Measurements from ENCODE around the gene GOLGA6L10. TPM values are rescaled to one million over a fixed set of nuclear protein-coding genes. Genes with fewer than 3 reads are reported as not detected.
"Not testable (repeated sequence)": the region's sequence is repeated elsewhere in the genome, so short reads cannot be mapped to it uniquely, and the experiment has no call there.

Gene GOLGA6L10
- polyA plus RNA-seq, 4 donors: 3.0 to 18.7 (median 5.3) TPM

DNA sequence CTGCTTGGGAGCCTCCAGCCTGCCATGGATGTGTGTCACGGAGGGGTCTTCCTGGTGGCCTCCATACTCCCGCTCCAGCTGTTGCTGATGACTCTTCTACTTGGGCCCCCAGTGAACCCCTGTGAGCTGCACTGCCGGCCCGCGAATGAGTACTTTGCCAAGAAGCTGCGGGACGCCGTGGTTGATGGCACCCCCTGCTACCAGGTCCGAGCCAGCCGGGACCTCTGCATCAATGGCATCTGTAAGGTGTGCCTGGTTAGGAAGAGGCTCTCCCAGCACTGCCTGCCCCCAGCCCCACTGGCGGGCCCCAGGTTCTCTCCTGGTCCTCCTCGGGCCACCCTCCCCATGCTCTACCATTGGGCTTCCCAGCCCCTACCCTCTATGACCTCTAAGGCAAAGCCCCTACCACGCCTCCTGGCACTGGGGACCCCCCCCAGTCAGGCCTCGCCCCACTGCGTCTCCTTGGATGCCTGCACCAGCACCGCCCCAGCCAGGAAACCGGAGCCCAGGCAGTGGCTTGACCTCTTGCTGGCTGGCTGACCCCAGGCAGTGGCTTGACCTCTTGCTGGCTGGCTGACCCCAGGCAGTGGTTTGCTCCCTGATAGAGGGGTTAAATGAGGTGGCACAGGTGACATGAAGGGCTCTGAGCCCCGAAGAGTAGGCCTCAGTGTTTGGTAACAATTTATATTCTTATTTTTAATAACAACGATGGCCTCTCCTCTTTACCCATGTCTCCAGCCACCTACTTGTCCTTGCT is 29.6 kb downstream of the GOLGA6L10 start:
- DNase-seq (ENCODE audit: low read depth in 4 of 4, low spot score in 3 of 4): not testable (repeated sequence)

DNA sequence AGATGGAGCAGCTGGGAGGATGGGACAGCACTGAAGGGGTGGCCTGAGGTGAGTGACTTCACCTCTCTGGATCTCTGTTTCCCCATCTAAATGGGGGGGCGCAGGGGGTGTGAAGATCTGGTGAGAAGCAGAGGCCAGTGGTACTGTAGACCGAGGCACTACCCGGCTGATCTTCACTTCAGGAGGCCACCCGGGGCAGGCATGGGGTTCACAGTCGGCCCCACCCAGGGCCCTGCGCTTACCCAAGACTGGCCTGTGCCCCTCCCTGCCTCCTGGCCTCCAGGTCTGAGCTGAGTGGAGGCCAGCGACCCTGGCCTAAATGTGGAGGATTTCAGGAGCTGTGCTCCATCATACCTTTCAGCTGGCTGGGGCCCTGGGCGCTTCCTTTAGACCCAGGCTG is 31.0 kb downstream of the GOLGA6L10 start:
- DNase-seq (ENCODE audit: low read depth in 4 of 4, low spot score in 3 of 4): not testable (repeated sequence)

DNA sequence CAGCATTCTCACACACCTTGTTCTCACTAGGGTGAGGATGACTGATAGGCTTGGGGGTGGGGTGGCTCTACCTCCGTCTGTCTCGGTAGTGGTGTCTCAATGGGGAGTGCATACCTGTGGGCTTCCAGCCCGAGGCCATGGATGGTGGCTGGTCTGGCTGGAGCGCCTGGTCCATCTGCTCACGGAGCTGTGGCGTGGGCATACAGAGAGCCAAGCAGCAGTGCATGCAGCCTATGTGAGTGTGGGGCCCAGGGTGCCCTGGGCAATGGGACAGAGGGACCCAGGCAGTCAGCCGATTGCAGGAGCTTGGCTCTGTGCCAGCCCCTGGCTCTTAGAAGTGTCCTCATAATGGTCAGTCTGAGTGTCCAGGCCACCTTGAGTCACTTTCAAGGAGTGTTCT is 31.8 kb downstream of the GOLGA6L10 start:
- not testable (repeated sequence) for DNase-seq (ENCODE audit: low read depth in 4 of 4, low spot score in 3 of 4)

DNA sequence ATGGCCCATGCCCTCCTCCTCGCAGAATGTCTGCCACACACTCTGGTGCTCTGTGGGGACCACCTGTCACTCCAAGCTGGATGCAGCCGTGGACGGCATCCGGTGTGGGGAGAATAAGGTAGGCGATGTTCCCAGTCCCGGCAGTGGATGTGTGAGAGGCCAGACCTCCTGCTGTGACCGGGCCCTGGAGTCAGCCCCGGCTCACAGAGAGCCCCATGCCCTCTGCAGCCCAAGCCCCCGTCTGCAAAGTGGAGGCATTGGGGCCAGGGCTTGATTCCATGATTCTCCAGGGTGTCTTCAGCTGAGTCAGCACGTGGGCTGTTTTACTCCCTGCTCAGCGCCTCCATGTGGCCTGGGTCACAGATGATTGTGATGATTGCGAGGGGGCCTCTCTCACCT is 32.2 kb downstream of the GOLGA6L10 start:
- DNase-seq (ENCODE audit: low read depth in 4 of 4, low spot score in 3 of 4): no peak

DNA sequence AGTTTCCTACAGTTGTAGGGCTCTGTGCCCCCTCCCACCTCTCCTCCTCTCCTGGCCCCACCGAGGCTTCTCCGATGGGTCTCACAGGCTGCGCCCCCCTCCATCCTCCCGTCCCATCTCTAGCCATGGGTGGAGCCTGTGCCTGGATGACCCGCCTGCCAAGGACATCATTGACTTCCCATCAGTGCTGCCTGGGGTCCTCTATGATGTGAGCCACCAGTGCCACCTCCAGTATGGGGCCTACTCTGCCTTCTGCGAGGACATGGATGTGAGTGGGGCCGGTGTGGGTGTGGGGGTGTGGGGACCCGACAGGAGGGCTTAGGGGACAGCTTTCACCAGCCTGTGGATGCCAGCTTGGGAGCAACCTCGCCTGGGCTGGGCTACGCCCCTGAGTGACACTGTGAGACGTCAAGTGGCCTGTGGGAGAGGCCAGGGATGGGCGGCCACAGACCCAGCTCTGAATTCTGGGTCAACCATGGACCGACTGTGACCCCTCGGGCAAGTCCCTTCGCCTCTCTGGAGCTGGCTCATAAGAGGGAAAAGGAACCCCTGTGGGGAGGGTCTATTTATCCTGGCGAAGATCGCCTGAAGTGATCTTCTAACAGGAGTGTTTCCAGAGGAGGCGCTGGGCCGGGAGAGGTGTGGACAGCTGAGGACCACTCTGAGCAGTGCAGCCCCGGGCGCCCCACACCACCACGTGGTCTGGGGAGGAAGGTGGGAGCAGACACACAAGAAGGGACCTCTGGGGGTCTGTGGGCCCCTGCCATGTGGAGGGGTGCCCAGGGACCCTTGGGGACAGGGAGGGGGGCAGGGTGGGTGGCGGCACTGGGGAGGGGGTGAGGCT is 32.8 kb downstream of the GOLGA6L10 start:
- not testable (repeated sequence) for DNase-seq (ENCODE audit: low read depth in 4 of 4, low spot score in 3 of 4)

DNA sequence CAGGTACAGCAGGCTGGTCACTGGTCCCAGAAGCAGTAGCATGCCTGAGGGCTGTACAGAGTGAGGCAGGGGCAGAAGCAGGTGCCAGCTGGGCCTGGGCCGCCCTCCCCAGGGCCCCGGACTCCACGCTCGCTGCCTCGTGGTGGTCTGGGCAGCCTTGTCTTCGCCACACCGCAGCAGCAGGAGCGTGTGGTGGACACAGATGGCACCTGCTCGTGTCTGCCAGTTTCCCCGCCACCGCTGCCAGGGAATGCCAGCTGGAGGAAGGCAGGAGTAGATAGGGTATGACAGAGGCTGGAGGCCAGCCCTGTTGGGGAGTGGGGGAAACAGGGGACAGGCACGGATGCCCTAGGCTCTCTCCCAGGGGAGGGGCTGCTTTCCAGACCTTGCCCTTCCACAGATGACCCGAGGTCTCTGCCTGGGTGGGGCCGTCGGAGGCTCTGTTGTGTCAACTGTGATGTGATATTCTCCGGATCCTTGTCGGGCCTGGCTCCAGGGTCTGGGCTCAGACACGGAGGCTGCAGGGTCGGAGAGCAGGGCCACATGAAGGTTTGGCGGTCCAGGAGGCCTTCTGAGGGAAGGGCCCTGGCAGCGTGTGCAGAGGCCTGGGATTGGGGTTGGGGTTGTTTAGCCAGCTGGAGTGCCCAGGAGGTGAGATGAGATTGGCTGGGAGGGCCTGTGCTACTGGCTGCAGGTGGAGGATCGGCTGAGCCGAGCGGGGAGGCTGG is 33.6 kb downstream of the GOLGA6L10 start:
- no peak for DNase-seq (ENCODE audit: low read depth in 4 of 4, low spot score in 3 of 4)

DNA sequence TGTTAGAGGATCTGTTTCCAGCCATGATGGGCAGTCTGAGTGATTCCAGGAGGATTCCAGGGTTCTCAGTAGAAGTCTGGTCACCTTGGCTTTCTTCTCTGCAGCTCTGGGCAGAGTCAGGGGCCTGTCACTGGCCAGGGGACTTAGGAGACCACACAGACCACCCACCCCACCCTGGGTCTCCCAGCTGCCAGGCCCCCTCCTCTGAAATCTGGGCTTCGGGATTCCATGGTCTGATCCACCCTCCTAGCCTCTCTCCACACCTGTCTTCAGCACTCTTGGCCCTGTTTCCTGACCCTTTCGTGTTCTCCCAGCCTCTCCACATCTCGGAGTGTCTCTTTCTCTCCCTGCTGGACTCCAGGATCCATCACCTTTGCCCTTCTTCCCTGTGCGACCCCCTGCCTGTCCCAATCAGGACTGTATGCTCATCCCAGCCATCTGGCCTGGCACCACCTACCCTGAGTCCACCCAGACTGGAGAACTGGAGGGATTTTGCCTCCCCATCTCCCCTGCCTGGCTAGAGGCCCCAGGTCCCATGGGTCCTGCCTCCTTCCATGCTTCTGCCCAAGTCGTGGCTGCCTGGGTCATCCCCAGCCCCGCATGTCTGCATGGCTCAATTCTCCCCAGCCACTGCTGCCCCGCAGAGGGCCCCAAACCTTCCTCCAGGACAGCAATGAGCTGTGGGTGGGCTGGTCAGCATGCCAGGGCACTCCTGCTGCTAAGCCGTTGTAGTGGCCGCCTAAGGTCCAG is 34.3 kb downstream of the GOLGA6L10 start:
- no peak for DNase-seq (ENCODE audit: low read depth in 4 of 4, low spot score in 3 of 4)

DNA sequence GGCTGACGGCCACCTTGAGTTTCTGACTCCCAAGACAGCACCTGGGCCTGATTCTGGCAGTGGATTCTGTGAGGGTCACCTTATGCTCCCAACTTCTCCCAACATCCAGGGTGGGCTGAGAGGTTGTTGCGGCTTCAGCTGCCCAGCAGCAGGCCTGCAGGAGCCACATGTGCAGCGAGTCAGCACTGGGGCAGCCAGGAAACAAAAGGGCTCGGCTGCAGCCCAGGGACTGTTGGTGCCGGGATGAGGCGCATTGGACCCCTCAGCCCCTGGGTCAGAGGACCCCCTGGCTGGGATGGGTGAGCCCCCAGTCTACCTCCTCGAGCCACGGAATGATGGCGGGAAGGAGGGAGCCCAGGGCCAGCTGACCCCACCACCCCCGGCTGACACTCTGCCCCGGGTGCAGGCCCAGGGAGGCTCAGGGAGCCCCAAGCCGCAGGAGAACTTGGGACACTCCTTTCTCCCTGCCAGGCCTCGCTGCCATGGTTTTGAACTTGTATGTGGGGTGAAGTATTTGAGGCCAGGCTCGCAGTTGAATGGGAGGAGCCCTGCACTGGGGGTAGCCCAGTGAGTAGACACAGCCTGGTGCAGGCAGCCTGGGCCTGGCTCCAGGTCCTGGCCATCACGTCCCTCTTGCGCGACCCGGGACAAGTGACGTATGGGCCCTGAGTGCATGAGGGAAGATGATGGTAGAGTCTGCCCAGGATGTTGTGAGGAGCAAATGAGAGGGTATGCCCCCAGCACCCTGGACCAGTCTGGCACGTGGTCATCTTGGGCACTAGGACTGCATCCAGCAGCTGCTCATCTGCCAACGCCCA is 35.1 kb downstream of the GOLGA6L10 start:
- not testable (repeated sequence) for DNase-seq (ENCODE audit: low read depth in 4 of 4, low spot score in 3 of 4)

DNA sequence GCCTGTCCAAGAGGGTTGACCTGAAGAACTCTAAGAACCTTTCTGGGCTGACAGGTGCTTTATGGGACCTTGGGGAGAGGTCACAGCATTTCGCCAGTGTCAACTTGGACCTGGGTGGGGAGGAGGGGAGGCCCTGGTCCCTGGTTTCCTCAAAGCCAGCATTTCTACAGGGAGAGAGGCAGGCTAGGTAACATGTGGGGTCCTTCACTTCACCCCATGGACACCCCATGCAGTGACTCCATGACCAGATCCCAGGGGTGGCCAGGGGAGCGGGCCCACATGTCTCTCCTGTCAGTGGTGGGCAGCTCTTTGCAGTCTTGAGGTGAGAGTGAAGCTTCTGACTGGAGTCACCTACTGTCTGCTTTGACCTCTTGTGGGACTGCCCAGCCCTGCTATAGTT is 35.8 kb downstream of the GOLGA6L10 start:
- DNase-seq (ENCODE audit: low read depth in 4 of 4, low spot score in 3 of 4): no peak

DNA sequence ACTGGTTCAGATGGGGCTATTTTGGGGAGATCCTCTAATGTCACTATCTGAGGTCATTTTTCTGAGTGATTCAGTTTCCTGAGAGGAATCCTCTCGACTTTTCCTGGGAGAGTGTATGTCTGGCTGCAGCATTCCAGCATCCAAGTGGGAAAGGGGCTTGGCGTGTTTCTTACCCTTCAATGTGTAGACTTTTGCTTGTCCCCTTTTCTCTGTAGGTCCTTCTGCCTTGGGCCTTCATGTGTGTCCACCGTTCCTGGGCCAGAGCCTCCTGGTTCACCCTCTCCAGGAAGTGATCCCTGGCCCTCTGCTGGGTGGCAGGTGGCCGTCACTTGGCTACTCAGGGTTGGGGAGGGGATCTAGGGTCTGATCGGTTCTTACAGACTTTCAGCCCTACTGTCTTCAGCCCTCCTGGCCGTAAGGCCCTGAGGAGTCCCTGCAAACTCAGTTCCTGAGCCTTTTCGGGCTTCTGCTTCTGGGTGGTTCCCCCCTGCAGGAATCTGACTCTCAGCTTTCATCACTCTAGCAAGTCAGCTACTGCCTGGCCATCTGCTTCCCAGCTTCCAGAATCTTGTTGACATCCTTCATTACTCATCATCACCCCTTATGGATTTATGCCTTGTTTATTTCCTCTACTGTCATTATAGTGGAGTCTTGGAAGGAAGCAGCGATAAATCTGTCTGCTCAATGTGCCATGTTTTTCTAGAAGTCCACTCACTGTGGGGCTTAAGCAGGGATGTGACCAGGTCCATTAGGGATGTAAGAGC is 36.5 kb downstream of the GOLGA6L10 start:
- no peak for DNase-seq (ENCODE audit: low read depth in 4 of 4, low spot score in 3 of 4)

DNA sequence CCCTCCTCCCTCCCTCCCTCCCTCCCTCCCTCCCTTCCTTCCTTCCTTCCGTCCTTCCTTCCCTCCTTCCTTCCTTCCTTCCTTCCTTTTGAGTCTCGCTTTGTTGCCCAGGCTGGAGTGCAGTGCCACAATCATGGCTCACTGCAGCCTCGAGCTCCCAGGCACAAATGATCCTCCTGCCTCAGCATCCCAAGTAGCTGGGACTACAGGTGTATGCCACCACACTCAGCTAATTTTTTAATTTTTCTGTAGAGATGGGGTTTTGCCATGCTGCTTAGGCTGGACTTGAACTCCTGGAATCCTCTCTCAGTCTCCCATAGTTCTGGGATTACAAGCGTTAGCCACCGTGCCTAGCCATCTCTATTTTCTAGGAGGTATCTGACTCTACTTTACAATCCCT is 38.0 kb downstream of the GOLGA6L10 start:
- DNase-seq (ENCODE audit: low read depth in 4 of 4, low spot score in 3 of 4): not testable (repeated sequence)

DNA sequence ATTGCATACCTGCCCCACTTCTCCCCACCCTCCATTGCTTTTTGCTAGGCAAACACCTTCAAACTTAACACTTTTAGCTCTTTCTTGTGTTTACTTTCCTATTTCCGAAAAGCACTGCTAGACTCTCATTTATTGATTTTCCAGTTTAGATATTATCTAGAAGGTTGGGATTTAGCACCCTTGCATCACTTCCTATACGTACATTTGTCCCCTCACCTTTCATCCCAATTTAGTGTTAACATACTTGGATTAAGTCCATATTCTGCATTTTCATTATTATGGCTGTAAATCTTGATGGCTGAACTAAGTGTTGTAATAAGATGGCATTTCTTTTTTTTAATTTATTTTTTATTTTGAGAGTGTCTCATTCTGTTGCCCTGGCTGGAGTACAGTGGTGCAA is 39.5 kb downstream of the GOLGA6L10 start:
- DNase-seq (ENCODE audit: low read depth in 4 of 4, low spot score in 3 of 4): no peak

DNA sequence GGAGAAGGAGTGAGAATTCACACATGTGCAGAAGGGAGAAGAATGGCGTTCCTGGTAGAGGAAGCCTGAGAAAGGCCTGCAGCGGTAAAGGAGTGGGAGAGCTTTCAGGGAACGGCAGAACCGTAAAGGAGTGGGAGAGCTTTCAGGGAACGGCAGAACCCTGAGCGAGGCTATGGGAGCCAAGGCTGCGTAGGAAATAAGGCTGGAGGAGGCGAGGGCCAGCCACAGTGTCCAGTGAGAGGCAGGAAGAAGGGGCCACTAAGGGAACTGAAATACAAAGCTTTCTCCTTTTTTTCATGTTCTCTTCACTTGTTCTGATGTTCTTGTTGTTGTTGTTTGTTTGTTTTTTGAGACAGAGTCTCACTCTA is 41.6 kb downstream of the GOLGA6L10 start:
- no peak for DNase-seq (ENCODE audit: low read depth in 4 of 4, low spot score in 3 of 4)

DNA sequence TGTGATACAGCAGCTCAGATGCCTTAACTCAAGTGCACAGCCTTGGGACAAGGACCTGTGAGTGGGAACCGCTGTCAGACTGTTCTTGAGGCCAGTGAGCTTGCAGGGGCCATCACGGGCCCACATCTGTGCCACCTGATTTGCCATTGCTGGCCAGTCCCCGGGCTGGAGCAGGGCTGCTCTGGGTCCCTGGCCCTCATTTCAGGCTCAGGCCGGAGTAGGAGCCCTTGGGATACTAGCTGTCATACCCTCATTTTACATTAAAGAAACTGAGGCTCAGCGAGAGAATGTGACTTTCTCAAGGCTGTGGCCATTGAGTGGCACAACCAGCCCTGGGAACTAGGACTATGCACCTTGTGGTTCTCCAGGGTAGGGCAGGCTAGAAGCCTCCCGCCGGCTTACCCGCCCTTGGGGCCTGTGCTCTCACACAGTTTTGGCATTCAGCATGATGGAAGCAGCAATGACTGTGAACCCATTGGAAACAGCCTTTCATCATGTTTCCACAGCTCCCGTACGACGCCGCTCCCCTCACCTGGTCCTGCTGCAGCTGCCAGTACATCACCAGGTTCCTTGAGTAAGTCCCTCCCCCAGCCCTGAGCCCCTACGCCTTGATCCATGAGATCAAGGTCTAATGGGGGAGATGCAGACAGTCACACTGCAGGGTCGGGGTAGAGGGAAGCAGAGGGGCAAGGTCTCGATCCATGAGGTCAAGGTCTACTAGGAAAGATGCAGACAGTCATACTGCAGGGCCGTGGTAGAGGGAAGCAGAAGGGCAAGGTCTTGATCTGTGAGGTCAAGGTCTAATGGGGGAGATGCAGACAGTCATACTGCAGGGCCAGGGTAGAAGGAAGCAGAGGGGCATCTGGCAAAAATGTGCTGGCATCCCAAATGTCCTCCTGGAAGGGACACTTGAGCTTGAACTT is 42.2 kb downstream of the GOLGA6L10 start:
- DNase-seq (ENCODE audit: low read depth in 4 of 4, low spot score in 3 of 4): no peak

DNA sequence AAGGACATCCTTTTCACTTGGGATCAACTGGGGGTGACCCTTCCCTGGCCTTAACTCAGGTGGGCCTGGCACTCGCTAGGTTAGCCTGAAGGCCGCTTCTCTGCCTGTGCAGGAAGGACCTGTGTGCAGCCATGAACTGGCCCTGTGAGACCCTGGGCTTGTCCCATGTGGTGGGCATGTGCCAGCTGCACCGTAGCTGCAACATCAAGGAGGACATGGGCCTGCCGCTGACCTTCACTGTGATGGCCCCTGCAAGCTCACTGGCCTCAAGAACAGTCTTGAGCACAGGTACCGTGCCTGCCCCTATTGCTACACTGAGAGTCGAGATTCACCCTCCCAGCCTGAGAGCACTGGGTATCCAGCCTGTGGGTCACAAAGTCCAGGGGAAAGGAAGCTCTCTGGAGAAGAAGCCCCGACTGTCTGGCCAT is 43.6 kb downstream of the GOLGA6L10 start:
- DNase-seq (ENCODE audit: low read depth in 4 of 4, low spot score in 3 of 4): no peak

DNA sequence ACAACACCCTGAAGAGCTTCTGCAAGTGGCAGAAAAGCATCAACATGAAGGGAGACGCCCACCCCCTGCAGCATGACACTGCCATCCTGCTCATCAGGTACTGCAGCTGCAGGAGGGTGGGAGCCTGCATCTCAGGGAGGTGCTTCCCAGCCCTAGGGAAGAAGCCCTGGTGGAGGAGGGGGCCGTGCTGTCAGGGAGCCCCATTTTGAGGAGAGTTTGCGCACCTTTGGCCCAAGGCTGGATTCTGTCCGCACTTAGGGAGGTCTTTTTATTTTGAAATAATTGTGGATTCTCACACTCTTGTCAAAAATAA is 44.5 kb downstream of the GOLGA6L10 start:
- no peak for DNase-seq (ENCODE audit: low read depth in 4 of 4, low spot score in 3 of 4)

DNA sequence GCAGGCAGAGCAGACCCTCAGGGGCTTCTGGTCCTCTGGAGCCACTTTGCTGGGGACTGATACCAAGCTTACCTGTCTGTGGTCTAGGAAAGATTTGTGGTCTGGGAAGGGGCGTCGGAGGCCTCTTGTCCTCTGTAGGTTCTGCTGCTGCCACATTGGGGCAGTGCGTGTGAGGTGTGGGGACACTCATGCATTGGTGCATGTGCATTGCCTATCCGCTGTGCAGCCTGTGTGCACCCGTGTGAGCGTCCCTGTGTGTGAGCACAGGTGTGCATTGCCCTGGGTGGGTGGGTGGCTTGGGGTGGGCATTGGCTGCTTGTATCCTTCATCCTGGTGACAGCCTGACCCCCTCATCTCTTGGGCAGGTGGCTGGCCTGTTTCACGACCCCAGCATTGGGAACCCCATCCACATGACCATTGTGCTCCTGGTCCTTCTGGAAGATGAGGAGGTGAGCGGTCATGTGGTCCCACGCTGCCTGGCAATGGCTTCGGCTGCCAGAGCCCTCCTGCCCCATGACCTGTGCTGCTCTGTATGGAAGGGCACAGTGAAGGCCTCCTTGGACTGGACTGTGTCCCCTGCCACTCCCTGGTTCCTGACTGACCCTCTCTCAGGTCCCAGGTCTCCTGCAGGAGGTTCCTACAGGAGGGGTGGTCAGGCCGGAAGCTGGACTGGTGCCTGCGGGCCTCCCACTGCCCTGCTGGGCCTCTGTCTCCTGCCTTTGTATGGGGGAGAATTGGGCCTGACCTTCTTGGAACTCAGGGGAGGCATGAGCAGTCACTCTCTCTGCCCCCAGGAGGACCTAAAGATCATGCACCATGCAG is 45.1 kb downstream of the GOLGA6L10 start:
- DNase-seq (ENCODE audit: low read depth in 4 of 4, low spot score in 3 of 4): no peak
